ENCODE measurements around the gene NDFIP1.
"Not testable (repeated sequence)": the region's sequence is repeated elsewhere in the genome, so short reads cannot be mapped to it uniquely, and the experiment has no call there.

Gene NDFIP1

GRCh38 chr5:142156839-142157463, 48.4 kb downstream of the NDFIP1 start:
- no peak for DNase-seq

GRCh38 chr5:142159354-142159753, 50.8 kb downstream of the NDFIP1 start:
- no peak for DNase-seq

GRCh38 chr5:142164315-142164714, 55.7 kb downstream of the NDFIP1 start:
- no peak for DNase-seq

- DNase-seq: no peak
Measured at GRCh38 chr5:142166754-142167153, 58.2 kb downstream of the NDFIP1 start.

GRCh38 chr5:142167458-142167857, 58.9 kb downstream of the NDFIP1 start:
- DNase-seq: no peak

GRCh38 chr5:142168365-142168764, 59.8 kb downstream of the NDFIP1 start:
- no peak for DNase-seq

- DNase-seq: no peak
Measured at GRCh38 chr5:142170254-142170953, 61.8 kb downstream of the NDFIP1 start.

GRCh38 chr5:142171270-142171669, 62.7 kb downstream of the NDFIP1 start:
- DNase-seq: no peak

- no peak for DNase-seq
Measured at GRCh38 chr5:142175039-142175438, 66.5 kb downstream of the NDFIP1 start.

GRCh38 chr5:142175461-142176142, 67.0 kb downstream of the NDFIP1 start:
- DNase-seq: no peak

- DNase-seq: no peak
Measured at GRCh38 chr5:142176255-142176654, 67.7 kb downstream of the NDFIP1 start.

GRCh38 chr5:142178651-142179050, 70.1 kb downstream of the NDFIP1 start:
- no peak for DNase-seq

- no peak for DNase-seq
Measured at GRCh38 chr5:142179776-142180387, 71.3 kb downstream of the NDFIP1 start.

- DNase-seq: no peak
Measured at GRCh38 chr5:142181096-142181495, 72.5 kb downstream of the NDFIP1 start.

- no peak for DNase-seq
Measured at GRCh38 chr5:142181547-142182163, 73.1 kb downstream of the NDFIP1 start.

- DNase-seq: no peak
Measured at GRCh38 chr5:142182840-142183239, 74.3 kb downstream of the NDFIP1 start.

GRCh38 chr5:142183561-142183960, 75.0 kb downstream of the NDFIP1 start:
- no peak for DNase-seq

- no peak for DNase-seq
Measured at GRCh38 chr5:142184988-142185387, 76.4 kb downstream of the NDFIP1 start.

GRCh38 chr5:142186514-142186856, 77.9 kb downstream of the NDFIP1 start:
- DNase-seq: no peak

- DNase-seq: no peak
Measured at GRCh38 chr5:142186857-142187594, 78.4 kb downstream of the NDFIP1 start.

GRCh38 chr5:142188691-142189090, 80.1 kb downstream of the NDFIP1 start:
- DNase-seq: not testable (repeated sequence)

- no peak for DNase-seq
Measured at GRCh38 chr5:142189813-142190212, 81.2 kb downstream of the NDFIP1 start.

GRCh38 chr5:142191776-142192175, 83.2 kb downstream of the NDFIP1 start:
- DNase-seq: no peak
